Activated effector memory CD4-positive, alpha-beta T cell treated with anti-CD3 and anti-CD28 coated beads, Interleukin-2, amount 50 U/mL, for 16 hours (primary cell): Measurements from ENCODE around the gene TNFRSF8.
"Not testable (repeated sequence)": the region's sequence is repeated elsewhere in the genome, so short reads cannot be mapped to it uniquely, and the experiment has no call there.

Experiments used
- DNase-seq: peaks from one replicate; pipeline ENCODE4 v3.0.0-alpha.2; 2020

The TNFRSF8 gene

GRCh38 chr1:12063141-12064072 lies at the start of gene TNFRSF8:
TNFRSF8 (plus strand) TSS chr1:12063303; CDS start chr1:12063599, 296 bp downstream.
- DNase-seq, result peak; percentile 80

GRCh38 chr1:12014141-12014991 lies 48.7 kb upstream of the TNFRSF8 start:
- no peak for DNase-seq

DNA sequence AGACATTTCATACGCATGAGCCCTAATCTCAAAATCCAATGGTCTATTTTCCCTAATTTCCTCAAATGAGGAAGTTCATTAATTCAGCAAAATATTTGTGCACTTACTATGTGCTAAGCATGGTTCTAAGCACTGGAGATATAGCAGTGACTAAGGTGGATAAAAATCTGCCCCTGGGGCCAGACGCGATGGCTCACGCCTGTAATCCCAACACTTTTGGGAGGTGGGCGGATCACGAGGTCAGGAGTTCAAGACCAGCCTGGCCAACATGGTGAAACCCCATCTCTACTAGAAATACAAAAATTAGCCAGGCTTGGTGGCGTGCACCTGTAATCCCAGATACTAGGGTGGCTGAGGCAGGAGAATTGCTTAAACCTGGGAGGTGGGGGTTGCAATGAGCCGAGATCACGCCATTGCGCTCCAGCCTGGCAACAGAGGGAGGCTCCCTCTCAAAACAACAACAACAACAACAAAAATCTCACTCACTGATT lies 48.1 kb upstream of the TNFRSF8 start:
- no peak for DNase-seq

DNA sequence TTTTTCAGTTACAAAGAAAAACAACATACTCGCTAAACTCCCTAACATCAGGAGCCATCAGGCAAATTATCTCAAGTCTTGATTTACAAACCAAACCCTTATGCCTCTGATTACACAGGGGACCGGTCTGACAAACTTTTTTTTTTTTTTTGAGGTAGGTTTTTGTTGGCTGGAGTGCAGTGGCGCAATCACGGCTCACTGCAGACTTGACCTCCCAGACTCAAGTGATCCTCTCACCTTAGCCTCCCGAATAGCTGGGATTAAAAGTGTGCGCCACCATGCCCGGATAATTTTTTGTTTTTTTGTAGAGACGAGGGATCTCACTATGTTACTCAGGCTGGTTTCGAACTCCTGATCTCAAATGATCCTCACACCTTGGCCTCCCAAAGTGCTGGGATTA lies 47.6 kb upstream of the TNFRSF8 start:
- DNase-seq, result no peak

DNA sequence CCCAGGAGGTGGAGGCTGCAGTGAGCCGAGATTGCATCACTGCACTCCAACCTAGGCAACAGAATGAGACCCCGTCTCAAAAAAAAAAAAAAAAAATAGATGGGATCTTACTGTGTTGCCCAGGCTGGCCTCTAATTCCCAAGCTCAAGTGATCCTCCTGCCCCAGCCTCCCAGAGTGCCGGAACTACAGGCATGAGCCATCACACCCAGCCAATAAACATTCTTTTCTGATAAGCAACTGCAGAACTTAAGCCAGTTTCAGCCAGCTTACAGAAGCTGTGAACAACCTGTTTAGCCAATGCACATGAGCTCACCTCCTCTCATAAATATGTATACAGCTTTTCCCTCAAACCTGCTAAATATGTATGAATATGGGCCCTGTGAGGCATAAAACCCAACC lies 46.9 kb upstream of the TNFRSF8 start:
- DNase-seq, result no peak

GRCh38 chr1:12019858-12020509 lies 43.1 kb upstream of the TNFRSF8 start:
- DNase-seq, result no peak

DNA sequence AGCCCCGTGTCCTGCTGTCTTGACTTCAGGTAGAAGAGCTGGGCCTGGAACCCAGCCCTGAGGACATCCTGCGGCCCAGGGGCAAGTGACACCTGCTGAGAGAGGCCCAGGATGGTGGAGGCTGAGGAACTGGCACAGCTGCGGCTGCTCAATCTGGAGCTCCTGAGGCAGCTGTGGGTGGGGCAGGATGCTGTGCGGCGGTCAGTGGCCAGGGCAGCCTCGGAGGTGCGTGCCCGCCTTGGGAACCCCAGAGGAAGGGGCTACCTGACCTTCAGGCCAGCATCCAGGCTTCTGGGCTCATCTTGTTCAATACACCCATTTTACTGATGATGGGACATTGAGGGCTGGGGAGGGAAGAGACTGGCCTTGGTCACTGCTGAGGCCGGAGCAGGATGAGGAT lies 41.5 kb upstream of the TNFRSF8 start:
- DNase-seq, result no peak

DNA sequence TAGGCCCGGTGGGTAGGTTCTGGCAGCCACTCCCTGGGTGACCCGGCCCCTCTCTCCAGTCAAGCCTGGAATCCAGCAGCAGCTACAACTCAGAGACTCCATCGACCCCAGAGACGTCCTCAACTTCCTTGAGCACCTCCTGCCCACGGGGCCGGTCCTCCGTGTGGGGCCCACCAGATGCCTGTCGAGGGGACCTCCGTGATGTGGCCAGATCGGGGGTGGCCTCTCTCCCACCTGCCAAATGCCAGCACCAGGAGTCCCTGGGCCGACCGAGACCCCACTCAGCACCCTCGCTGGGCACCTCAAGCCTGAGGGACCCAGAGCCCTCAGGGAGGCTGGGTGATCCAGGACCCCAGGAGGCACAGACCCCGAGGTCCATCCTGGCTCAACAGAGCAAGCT lies 41.1 kb upstream of the TNFRSF8 start:
- DNase-seq, result no peak

GRCh38 chr1:12026586-12026985 lies 36.5 kb upstream of the TNFRSF8 start:
- no peak for DNase-seq

GRCh38 chr1:12028248-12028647 lies 34.9 kb upstream of the TNFRSF8 start:
- DNase-seq, result no peak

DNA sequence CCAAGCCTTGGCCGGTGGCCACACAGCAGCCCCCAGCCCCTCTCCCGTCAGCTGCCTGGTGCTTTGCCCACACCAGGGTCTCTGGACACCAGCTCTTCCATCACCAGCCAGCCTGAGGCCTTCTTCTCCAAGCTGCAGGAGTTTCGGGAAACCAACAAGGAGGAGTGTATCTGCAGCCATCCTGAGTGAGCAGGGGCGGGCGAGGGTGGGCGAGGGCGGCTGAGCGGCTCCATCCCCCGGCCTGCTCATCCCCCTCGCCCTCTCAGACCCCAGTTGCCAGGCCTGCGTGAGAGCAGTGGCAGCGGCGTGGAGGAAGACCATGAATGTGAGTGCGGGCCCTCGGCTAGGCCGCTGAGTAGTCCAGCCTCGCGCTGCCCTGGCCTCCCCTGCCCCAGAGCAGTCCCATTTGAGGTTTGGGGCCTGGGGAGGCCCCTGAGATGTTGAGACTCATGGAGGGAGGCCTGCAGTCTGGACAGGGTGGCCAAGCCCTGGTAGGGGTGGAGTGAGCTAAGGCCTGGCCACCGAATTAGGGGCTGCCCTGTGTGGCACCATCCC lies 34.1 kb upstream of the TNFRSF8 start:
- DNase-seq, result no peak

- DNase-seq, result no peak
Observed at GRCh38 chr1:12029720-12030339, 33.3 kb upstream of the TNFRSF8 start.

DNA sequence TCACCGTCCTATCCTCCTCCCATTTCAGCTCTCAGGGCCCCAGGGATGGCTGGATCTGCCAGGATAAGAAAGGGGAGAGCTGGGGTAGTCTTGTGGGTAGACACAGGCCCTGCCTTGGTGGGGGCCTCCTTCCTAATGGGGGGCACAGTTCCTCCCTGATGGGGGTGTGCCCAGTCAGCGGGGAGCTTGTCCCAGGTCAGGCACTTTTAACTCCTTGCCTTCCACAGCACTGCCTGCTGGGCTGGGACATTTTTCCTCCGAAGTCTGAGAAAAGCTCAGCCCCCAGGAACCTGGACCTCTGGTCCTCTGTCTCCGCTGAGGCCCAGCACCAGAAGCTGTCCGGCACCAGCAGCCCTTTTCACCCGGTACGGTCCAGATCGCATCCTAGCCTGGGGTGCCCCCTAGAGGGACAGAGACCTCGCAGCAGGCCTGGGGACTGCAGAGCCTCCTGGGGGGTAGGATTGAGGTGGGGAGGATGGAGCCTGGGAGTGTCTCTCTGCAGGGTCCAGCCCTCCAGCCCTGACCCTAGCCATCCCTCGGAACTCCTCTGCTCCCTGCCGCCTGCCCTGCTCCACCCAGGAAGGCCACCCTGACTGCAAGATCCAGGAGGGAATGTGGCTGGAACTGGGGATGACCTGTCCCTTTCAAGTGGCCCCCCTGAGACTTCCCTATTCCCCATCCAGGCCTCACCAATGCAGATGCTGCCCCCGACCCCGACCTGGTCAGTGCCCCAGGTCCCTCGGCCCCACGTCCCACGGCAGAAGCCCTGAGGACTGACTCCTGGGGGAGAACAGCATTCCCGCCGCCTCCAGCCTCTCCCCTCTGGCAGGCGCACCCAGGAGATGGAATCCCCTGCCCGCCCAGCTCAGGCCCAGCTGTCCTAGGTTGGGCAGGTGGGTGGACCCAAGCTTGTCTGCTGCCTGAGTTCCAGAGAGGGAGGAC lies 31.8 kb upstream of the TNFRSF8 start:
- peak; percentile 74 for DNase-seq

GRCh38 chr1:12032161-12032621 lies 30.9 kb upstream of the TNFRSF8 start:
- no peak for DNase-seq

DNA sequence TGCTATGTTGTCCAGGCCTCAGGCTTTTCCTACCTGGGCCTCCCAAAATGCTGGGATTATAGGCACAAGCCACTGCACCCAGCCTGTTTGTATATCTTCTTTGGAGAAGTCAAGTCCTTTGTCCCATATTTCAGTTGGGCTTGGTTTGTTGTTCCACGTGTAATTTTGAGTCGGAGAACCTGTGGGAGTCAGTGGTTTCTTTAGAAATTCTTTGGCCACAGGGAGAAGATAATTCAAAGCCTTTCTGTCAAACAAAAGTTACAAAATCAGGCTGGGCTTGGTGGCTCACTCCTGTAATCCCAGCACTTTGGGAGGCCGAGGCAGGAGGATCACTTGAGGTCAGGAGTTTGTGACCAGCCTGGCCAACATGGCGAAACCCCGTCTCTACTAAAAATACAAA lies 29.7 kb upstream of the TNFRSF8 start:
- not testable (repeated sequence) for DNase-seq

GRCh38 chr1:12034381-12034801 lies 28.7 kb upstream of the TNFRSF8 start:
- no peak for DNase-seq

GRCh38 chr1:12035312-12035711 lies 27.8 kb upstream of the TNFRSF8 start:
- no peak for DNase-seq

DNA sequence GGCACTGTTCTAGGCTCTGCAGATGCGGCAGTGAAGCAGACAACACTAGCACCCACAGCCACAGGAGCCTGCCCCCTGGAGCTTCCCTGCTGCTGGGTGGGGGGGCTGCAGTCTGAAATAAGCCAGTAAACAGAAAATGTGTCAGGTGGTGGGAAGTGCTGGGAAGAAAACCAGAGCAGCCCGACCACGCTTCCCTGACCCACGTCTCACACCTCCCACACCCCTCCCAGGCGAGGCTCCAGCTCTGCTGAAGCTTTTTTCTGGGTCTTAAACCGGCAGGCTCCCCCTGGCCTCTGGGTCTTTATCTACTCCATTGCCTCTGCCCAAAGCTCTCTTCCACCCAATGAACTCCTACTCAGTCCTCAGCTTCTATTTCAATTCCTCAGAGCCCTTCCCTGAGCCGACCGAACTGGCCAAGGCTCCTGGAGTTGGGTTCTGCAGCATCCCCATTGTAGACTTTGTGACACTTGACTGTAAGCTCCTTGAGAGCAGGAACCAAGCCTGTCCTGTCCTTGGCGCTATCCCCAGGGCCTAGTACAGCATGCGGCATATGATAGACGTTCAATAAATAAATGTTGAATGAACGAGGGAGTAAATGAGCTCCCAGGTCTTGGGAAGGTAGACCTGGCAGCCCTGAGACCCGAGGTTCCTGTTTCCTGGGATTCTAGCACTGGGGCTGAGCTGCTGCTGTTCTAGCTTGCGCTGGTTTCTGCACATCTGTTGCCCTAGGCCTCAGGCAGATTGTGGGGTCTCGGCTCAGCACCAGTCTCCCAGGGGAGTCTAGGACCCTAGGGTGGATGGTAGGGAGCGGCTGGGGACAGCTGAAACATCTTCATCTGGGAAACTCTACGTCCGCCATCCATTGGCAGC lies 25.4 kb upstream of the TNFRSF8 start:
- no peak for DNase-seq

DNA sequence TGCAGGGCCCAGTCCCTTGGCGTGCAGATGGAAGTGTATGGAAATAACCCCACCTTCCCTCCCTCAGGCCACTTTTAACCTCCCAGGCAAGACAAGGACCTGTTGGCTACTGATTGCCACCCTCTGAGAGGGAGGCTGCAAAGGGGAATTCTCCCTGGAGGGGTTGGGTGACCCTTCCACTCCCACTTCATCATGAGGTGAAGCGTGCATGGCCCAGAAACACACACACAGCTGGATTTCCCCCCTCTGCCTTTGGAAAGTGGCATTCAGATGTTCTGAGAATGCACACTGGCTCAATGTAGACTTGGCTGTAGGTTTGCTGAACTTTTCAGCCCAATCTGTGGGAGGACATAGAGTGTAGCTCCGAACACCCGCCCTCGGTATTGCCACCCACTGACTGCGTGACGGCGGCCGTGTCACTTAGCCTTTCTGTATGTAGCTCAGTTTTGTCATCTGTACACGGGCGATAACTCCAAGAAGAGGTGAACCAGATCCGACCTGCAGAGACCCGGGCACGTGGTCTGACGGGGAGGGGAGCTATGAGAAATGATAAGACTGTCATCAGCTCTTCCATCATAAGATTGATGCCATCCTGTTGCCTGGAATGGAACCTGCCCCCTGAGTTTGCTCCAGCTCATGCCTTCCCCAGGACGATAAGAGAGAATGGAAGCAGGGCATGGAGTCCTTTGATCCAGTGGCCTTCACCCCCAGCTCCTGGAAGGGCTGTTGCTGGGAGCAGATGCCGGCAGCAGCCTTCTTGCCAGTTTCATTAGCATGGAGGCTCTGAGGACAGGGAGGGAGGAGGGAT lies 24.5 kb upstream of the TNFRSF8 start:
- no peak for DNase-seq
